ENCODE data around the gene HSPA14. TPM values are rescaled to one million over a fixed set of nuclear protein-coding genes. Genes with fewer than 3 reads are reported as not detected.

Gene HSPA14
- polyA plus RNA-seq, 2 of the 4 experiments (the other 2 are of a cell fraction), result 34.2 to 45.7 TPM

DNA sequence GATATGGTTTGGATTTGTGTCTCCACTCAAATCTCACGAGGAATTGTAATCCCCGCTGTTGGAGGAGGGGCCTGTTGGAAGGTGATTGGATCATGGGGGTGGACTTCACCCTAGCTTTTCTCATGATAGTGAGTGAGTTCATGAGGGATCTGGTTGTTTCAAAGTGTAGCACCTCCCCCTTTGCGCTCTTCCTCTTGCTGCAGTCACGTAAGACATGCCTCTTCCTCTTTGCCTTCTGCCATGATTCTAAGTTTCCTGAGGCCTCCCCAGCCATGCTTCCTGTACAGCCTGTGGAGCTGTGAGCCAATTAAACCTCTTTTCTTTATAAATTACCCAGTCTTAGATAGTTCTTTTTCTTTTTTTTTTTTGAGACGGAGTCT is 17.3 kb upstream of the HSPA14 start:
- FAIRE-seq, result peak; percentile 59
- Histone ChIP-seq H3K9me3 (no peaks in the 10 kb centered on the region), H3K27ac (peak overlapping the region; percentile 94 to 96), H3K4me1 (peaks cover 53% of the 10 kb centered on the region), H3K4me2 (peak overlapping the region; percentile 91), H3K4me3 (peak overlapping the region; percentile 33)
- ChIA-PET CTCF (interaction anchor here (0.9 to 2.2 kb wide), 7 partner anchors 10 to 322 kb away, joined by 3 to 16 read pairs (median 4); no protein-coding TSS in a partner anchor), POLR2A (interaction anchor here (1.5 to 2.5 kb wide), 4 partner anchors 17 to 216 kb away, joined by 7 to 13 read pairs (median 10); partner anchors contain the start of genes CDNF, HSPA14 and MSANTD7)
- peak; percentile 38 to 92 for DNase-seq (ENCODE audit: low read depth in 1 of 2, low spot score in 1 of 2)
- 30% methylated on average over 5 of the region's 5 CpGs for WGBS (ENCODE audit: missing lambda C conversion rate)
- TF ChIP-seq PHF8 (IDR thresholded peaks at IDR 0.05; ENCODE audit: borderline replicate concordance, low read depth), result no peak
- TF ChIP-seq, protein P1, sequence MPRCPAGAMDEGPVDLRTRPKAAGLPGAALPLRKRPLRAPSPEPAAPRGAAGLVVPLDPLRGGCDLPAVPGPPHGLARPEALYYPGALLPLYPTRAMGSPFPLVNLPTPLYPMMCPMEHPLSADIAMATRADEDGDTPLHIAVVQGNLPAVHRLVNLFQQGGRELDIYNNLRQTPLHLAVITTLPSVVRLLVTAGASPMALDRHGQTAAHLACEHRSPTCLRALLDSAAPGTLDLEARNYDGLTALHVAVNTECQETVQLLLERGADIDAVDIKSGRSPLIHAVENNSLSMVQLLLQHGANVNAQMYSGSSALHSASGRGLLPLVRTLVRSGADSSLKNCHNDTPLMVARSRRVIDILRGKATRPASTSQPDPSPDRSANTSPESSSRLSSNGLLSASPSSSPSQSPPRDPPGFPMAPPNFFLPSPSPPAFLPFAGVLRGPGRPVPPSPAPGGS (IDR thresholded peaks at IDR 0.05), result 0 out of 3 replicates have a peak, but pooled peaks have one; percentile 0
- TF ChIP-seq POLR2AphosphoS2 (conservative IDR thresholded peaks at IDR 0.05; ENCODE audit: low read length), result no peak
- TF ChIP-seq, protein P2, sequence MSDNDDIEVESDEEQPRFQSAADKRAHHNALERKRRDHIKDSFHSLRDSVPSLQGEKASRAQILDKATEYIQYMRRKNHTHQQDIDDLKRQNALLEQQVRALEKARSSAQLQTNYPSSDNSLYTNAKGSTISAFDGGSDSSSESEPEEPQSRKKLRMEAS (IDR thresholded peaks at IDR 0.05), result peak; percentile 35; the same call in 1 of the 2 replicates
- TF ChIP-seq CHD2 (IDR thresholded peaks at IDR 0.05; ENCODE audit: low read length, partially characterized antibody), result peak; percentile 33
- no peak for TF ChIP-seq EHMT2 (IDR thresholded peaks at IDR 0.05; ENCODE audit: low read depth)
- TF ChIP-seq HDAC2 (IDR thresholded peaks at IDR 0.05), result no peak
- peak; percentile 78 to 87 for ATAC-seq

DNA sequence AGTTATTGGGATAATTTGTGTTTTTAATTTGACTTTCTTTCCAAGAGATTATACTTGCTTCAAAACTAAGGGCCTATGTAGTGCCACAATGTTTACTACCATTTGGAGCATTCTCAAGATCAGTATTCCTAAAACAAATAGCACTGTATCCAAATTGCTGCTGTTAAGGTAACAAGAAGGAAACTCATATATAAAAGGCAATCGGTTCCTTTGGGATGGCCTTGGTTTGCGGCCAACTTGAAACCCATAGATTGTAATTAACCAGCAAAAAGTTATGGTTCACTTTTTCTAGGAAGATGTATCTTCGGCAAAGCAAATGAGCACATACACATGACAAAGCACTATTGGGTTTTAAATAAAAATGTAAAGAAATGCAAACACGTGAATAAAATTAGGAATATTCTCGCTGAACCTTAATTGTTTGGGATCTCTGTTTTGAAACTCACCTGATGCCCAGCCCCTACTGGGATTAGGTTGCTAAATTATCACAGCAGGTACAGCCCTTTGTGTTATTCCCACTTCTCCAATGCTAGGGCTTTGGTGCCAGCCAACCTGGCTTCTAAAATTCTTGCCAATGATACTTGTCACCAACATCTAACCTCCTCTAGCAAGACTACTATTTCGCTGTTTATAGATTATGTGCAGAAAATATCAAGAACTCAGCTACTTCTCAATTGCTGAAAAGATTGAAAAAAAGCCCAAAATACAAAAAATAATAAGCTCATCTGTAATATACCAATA is 16.3 kb upstream of the HSPA14 start:
- WGBS (ENCODE audit: missing lambda C conversion rate), result 90% methylated on average over 6 of the region's 6 CpGs
- TF ChIP-seq, protein P1 (IDR thresholded peaks at IDR 0.05), result no peak
- TF ChIP-seq CBX8 (IDR thresholded peaks at IDR 0.05) (no peak), NFE2L2 (conservative IDR thresholded peaks at IDR 0.05; ENCODE audit: low read length) (no peak), CHD4 (IDR thresholded peaks at IDR 0.05; ENCODE audit: borderline replicate concordance) (no peak), SREBF2 (IDR thresholded peaks at IDR 0.05) (no peak), NPAS2 (CRISPR knock-in tag; IDR thresholded peaks at IDR 0.05; ENCODE audit: borderline replicate concordance) (no peak), ZSCAN20 (CRISPR knock-in tag; IDR thresholded peaks at IDR 0.05) (no peak), MAZ (IDR thresholded peaks at IDR 0.05; ENCODE audit: borderline replicate concordance, low read depth, low read length) (no peak), CHD2 (IDR thresholded peaks at IDR 0.05; ENCODE audit: low read length, partially characterized antibody) (no peak), FOXS1 (CRISPR knock-in tag; IDR thresholded peaks at IDR 0.05) (no peak), RAD21 (conservative IDR thresholded peaks at IDR 0.05 in 1 of 2, IDR thresholded peaks at IDR 0.05 in 1 of 2) (no peak), CEBPB (IDR thresholded peaks at IDR 0.05) (no peak), KDM5A (IDR thresholded peaks at IDR 0.05) (no peak)
- TF ChIP-seq, protein P3, sequence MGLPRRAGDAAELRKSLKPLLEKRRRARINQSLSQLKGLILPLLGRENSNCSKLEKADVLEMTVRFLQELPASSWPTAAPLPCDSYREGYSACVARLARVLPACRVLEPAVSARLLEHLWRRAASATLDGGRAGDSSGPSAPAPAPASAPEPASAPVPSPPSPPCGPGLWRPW (IDR thresholded peaks at IDR 0.05), result no peak
- TF ChIP-seq, protein P4, sequence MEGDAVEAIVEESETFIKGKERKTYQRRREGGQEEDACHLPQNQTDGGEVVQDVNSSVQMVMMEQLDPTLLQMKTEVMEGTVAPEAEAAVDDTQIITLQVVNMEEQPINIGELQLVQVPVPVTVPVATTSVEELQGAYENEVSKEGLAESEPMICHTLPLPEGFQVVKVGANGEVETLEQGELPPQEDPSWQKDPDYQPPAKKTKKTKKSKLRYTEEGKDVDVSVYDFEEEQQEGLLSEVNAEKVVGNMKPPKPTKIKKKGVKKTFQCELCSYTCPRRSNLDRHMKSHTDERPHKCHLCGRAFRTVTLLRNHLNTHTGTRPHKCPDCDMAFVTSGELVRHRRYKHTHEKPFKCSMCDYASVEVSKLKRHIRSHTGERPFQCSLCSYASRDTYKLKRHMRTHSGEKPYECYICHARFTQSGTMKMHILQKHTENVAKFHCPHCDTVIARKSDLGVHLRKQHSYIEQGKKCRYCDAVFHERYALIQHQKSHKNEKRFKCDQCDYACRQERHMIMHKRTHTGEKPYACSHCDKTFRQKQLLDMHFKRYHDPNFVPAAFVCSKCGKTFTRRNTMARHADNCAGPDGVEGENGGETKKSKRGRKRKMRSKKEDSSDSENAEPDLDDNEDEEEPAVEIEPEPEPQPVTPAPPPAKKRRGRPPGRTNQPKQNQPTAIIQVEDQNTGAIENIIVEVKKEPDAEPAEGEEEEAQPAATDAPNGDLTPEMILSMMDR (IDR thresholded peaks at IDR 0.05), result no peak
- TF ChIP-seq, protein P5, sequence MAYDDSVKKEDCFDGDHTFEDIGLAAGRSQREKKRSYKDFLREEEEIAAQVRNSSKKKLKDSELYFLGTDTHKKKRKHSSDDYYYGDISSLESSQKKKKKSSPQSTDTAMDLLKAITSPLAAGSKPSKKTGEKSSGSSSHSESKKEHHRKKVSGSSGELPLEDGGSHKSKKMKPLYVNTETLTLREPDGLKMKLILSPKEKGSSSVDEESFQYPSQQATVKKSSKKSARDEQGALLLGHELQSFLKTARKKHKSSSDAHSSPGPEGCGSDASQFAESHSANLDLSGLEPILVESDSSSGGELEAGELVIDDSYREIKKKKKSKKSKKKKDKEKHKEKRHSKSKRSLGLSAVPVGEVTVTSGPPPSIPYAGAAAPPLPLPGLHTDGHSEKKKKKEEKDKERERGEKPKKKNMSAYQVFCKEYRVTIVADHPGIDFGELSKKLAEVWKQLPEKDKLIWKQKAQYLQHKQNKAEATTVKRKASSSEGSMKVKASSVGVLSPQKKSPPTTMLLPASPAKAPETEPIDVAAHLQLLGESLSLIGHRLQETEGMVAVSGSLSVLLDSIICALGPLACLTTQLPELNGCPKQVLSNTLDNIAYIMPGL (CRISPR knock-in tag; IDR thresholded peaks at IDR 0.05; ENCODE audit: borderline replicate concordance), result no peak
- FAIRE-seq (peak; percentile 13), DNase-seq (ENCODE audit: low read depth in 1 of 2, low spot score in 1 of 2) (no peak), ATAC-seq (no peak)
- ChIA-PET CTCF (interaction anchor here (0.9 to 4.2 kb wide), 18 partner anchors 14 to 335 kb away, joined by 3 to 56 read pairs (median 6); partner anchors contain the start of genes CDNF, HSPA14 and MSANTD7), POLR2A (interaction anchor here (2.1 kb wide), 1 partner anchor 217 kb away, joined by 9 read pairs; no protein-coding TSS in a partner anchor)
- Histone ChIP-seq H3K9me3 (no peaks in the 10 kb centered on the region), H3K27ac (peak overlapping the region; percentile 94 to 96), H3K4me2 (peak overlapping the region; percentile 18; the same call in 1 of the 3 replicates), H3K4me3 (no peak overlapping the region), H3K4me1 (peaks cover 53% of the 10 kb centered on the region)
